Lung (tissue), 12 donors: ENCODE data around the gene PABPN1L. TPM values are rescaled to one million over a fixed set of nuclear protein-coding genes. Genes with fewer than 3 reads are reported as not detected.

Experiments used
- ATAC-seq: fragments of 200-7000 bp; cut with Tn5 transposase; one replicate; pipeline ENCODE4 v1.9.1; 2020; ENCODE audit warnings: moderate number of reproducible peaks; ENCODE audit not compliant: insufficient read depth, low FRiP score
- DNase-seq, 3 donors: peaks; one replicate each; pipeline ENCODE4 v3.0.0-alpha.2; 2013 to 2017
- H3K27ac ChIP-seq, 2 donors: one replicate each; pipeline ENCODE4 v1.5.1; 2013; ENCODE audit warnings: mild to moderate bottlenecking in 2 of 2, moderate library complexity in 2 of 2, control low read depth in 1 of 2, inconsistent platforms in 1 of 2, low read depth in 1 of 2, low read length in 1 of 2
- H3K27me3 ChIP-seq, 3 donors: one replicate each; pipeline ENCODE4 v1.5.1; 2013; ENCODE audit warnings: low read length in 2 of 3; ENCODE audit not compliant: control insufficient read depth in 3 of 3, insufficient read depth in 3 of 3
- H3K36me3 ChIP-seq, 4 donors: one replicate each; pipeline ENCODE4 v1.5.1; 2013; ENCODE audit warnings: low read length in 4 of 4, mild to moderate bottlenecking in 1 of 4, moderate library complexity in 1 of 4; ENCODE audit not compliant: control insufficient read depth in 4 of 4, insufficient read depth in 4 of 4
- H3K4me1 ChIP-seq, 5 donors: one replicate each; pipeline ENCODE4 v1.5.1; 2013; ENCODE audit warnings: low read length in 5 of 5, mild to moderate bottlenecking in 2 of 5, moderate library complexity in 1 of 5; ENCODE audit not compliant: control insufficient read depth in 5 of 5, insufficient read depth in 5 of 5
- H3K4me3 ChIP-seq: one replicate; pipeline ENCODE4 v1.5.1; 2013; ENCODE audit warnings: mild to moderate bottlenecking, control low read depth, moderate library complexity
- H3K9ac ChIP-seq, 2 donors: one replicate each; pipeline ENCODE4 v1.5.1; 2013; ENCODE audit warnings: low read length in 2 of 2, control low read depth in 1 of 2; ENCODE audit not compliant: insufficient read depth in 1 of 2
- H3K9me3 ChIP-seq, 4 donors: one replicate each; pipeline ENCODE4 v1.5.1; 2013; ENCODE audit warnings: low read length in 3 of 4, mild to moderate bottlenecking in 1 of 4, moderate library complexity in 1 of 4; ENCODE audit not compliant: control insufficient read depth in 4 of 4, insufficient read depth in 3 of 4
- CTCF ChIP-seq: IDR thresholded peaks from 2 replicates; pipeline ENCODE4 v1.5.1; 2012; ENCODE audit warnings: mild to moderate bottlenecking; ENCODE audit errors: control extremely low read depth, extremely low read depth
- WGBS, 2 donors: extraction: QIAGEN DNeasy Blood & Tissue Kit; methylation state at CpG; one replicate each; pipeline ENCODE4 v1.1.7; 2013; 5-methylcytosine and 5-hydroxymethylcytosine counted together
- polyA plus RNA-seq, 2 donors: library from polyadenylated mRNA; stranded (reverse); fragments of 200-250 nt; gene quantifications; one replicate each; pipeline ENCODE4 v1.2.1, GENCODE V29; 2013
- total RNA-seq, 2 donors: library from RNA; depleted of rRNA in 1 of 2; stranded (reverse); fragments of >200 nt in 1 of 2; gene quantifications; one replicate each; pipeline ENCODE4 v1.2.1, GENCODE V29; 2014 to 2021
- donor health status: control.
- donor health status: control.
- donor health status: Bipolar disorder and iron deficiency.
- donor health status: healthy.
- donor health status: DM: yes; HTN: yes; CAD: no.

PABPN1L gene
- total and polyA plus RNA-seq, 4 donors, result 0.03 to 0.22 TPM; not detected in 2

- Histone ChIP-seq H3K27ac (no peak overlapping the region), H3K4me3 (no peak overlapping the region), H3K27me3 (no peaks in the 10 kb centered on the region), H3K9ac (no peak overlapping the region), H3K9me3 (no peaks in the 10 kb centered on the region), H3K36me3 (peaks cover 0 to 43% (median 8%) of the 10 kb centered on the region in 4 donors), H3K4me1 (no peaks in the 10 kb centered on the region)
- 93 to 95% methylated on average over 20 of the region's 20 CpGs for WGBS, 2 donors
- no peak for DNase-seq
- no peak for TF ChIP-seq CTCF
- ATAC-seq, result no peak
Measured at GRCh38 chr16:88843256-88843655, 23.2 kb downstream of the PABPN1L start.

- DNase-seq, result no peak
- no peaks in the 10 kb centered on the region for H3K9me3 ChIP-seq
- H3K27ac ChIP-seq, result no peak overlapping the region
- ATAC-seq, result no peak
- H3K4me1 ChIP-seq, result no peaks in the 10 kb centered on the region
- no peaks in the 10 kb centered on the region for H3K27me3 ChIP-seq
- TF ChIP-seq CTCF, result no peak
- no peak overlapping the region for H3K4me3 ChIP-seq
- WGBS, 2 donors, result 96 to 97% methylated on average over 25 of the region's 25 CpGs
- H3K36me3 ChIP-seq, result peaks cover 0 to 46% (median 8%) of the 10 kb centered on the region in 4 donors
- no peak overlapping the region for H3K9ac ChIP-seq
Measured at GRCh38 chr16:88842806-88843205, 23.7 kb downstream of the PABPN1L start.

- H3K36me3 ChIP-seq, result peaks cover 0 to 42% (median 8%) of the 10 kb centered on the region in 4 donors
- H3K4me1 ChIP-seq, result no peaks in the 10 kb centered on the region
Measured at GRCh38 chr16:88842308-88842756, 24.1 kb downstream of the PABPN1L start.

More at GRCh38 chr16:88842308-88842756, 24.1 kb downstream of the PABPN1L start:
- no peak for ATAC-seq
- no peak for TF ChIP-seq CTCF
- Histone ChIP-seq H3K27me3 (no peaks in the 10 kb centered on the region), H3K9me3 (no peaks in the 10 kb centered on the region), H3K9ac (no peak overlapping the region), H3K4me3 (no peak overlapping the region), H3K27ac (no peak overlapping the region)
- WGBS, 2 donors, result 83 to 91% methylated on average over 15 of the region's 15 CpGs
- DNase-seq, result no peak
